DND-41 (cell line): ENCODE results near the gene PIK3AP1.

Source experiments
- ATAC-seq: fragments of 200-7000 bp; cut with Tn5 transposase; 3 replicates; pipeline ENCODE4 v1.9.1; 2021; ENCODE audit warnings: low read depth; ENCODE audit not compliant: insufficient read depth
- DNase-seq: peaks from one replicate; pipeline ENCODE4 v3.0.0-alpha.2; 2020
- H2AFZ ChIP-seq: 2 replicates; pipeline ENCODE4 v1.6.0; 2012; ENCODE audit warnings: low read depth, low read length
- H3K27ac ChIP-seq: 2 replicates; pipeline ENCODE4 v1.5.1; 2012; ENCODE audit warnings: low read length, inconsistent platforms
- H3K27me3 ChIP-seq: fragments of 200-600 bp; sonication (generic); 2 replicates; pipeline ENCODE4 v1.6.0; 2012; ENCODE audit warnings: low read length, mild to moderate bottlenecking, inconsistent platforms; ENCODE audit not compliant: insufficient read depth, poor library complexity
- H3K36me3 ChIP-seq: 2 replicates; pipeline ENCODE4 v1.5.1; 2012; ENCODE audit warnings: low read length, inconsistent platforms; ENCODE audit not compliant: insufficient read depth
- H3K4me1 ChIP-seq: 2 replicates; pipeline ENCODE4 v1.5.1; 2012; ENCODE audit warnings: mild to moderate bottlenecking, low read length; ENCODE audit not compliant: insufficient read depth
- H3K4me2 ChIP-seq: 2 replicates; pipeline ENCODE4 v1.6.0; 2012; ENCODE audit warnings: mild to moderate bottlenecking, moderate library complexity, low read length, inconsistent platforms; ENCODE audit not compliant: insufficient read depth
- H3K4me3 ChIP-seq, 2 experiments: fragments of 200-600 bp in 1 of 2; shearing (Covaris generic) in 1 of 2; 2 replicates each; pipeline ENCODE4 v1.5.1; 2012 to 2016; ENCODE audit warnings: inconsistent platforms in 2 of 2, low read length in 2 of 2, mild to moderate bottlenecking in 2 of 2, low read depth in 1 of 2, moderate library complexity in 1 of 2
- H3K79me2 ChIP-seq: 2 replicates; pipeline ENCODE4 v1.6.0; 2012; ENCODE audit warnings: low read length, inconsistent platforms; ENCODE audit not compliant: insufficient read depth
- H3K9ac ChIP-seq: 2 replicates; pipeline ENCODE4 v1.6.0; 2012; ENCODE audit warnings: low read depth, mild to moderate bottlenecking, inconsistent platforms, low read length, moderate library complexity
- H3K9me3 ChIP-seq: 2 replicates; pipeline ENCODE4 v1.5.1; 2012; ENCODE audit warnings: low read length, moderate library complexity, mild to moderate bottlenecking, inconsistent platforms; ENCODE audit not compliant: insufficient read depth, severe bottlenecking
- H4K20me1 ChIP-seq: 2 replicates; pipeline ENCODE4 v1.6.0; 2012; ENCODE audit warnings: low read length; ENCODE audit not compliant: insufficient read depth
- EZH2 ChIP-seq: IDR thresholded peaks from 3 replicates; pipeline ENCODE4 v1.6.1; 2012; ENCODE audit warnings: borderline replicate concordance, low read depth, mild to moderate bottlenecking, moderate library complexity, low read length, inconsistent platforms; ENCODE audit not compliant: severe bottlenecking
- TF ChIP-seq, protein P1 (sequence below): IDR thresholded peaks from 2 replicates; pipeline ENCODE4 v1.5.1; 2012; ENCODE audit warnings: borderline replicate concordance, low read length, moderate library complexity, mild to moderate bottlenecking; ENCODE audit not compliant: poor library complexity, severe bottlenecking; ENCODE audit errors: extremely low read depth

Gene PIK3AP1

GRCh38 chr10:96588616-96589419 is 131.5 kb downstream of the PIK3AP1 start:
- no peak for DNase-seq
- H3K79me2 ChIP-seq, result peaks cover 33% of the 10 kb centered on the region
- H3K4me2 ChIP-seq, result no peak overlapping the region
- H3K27me3 ChIP-seq, result peaks cover 12% of the 10 kb centered on the region
- no peak for ATAC-seq
- H3K9ac ChIP-seq, result no peak overlapping the region
- peaks cover 4% of the 10 kb centered on the region; the same call in 1 of the 2 replicates for H3K36me3 ChIP-seq
- H2AFZ ChIP-seq, result no peak overlapping the region
- H3K4me1 ChIP-seq, result peaks cover 46% of the 10 kb centered on the region
- H3K4me3 ChIP-seq, result no peak overlapping the region
- H3K9me3 ChIP-seq, result no peaks in the 10 kb centered on the region
- peaks cover 21% of the 10 kb centered on the region for H4K20me1 ChIP-seq
- no peak for TF ChIP-seq EZH2
- TF ChIP-seq, protein P1, sequence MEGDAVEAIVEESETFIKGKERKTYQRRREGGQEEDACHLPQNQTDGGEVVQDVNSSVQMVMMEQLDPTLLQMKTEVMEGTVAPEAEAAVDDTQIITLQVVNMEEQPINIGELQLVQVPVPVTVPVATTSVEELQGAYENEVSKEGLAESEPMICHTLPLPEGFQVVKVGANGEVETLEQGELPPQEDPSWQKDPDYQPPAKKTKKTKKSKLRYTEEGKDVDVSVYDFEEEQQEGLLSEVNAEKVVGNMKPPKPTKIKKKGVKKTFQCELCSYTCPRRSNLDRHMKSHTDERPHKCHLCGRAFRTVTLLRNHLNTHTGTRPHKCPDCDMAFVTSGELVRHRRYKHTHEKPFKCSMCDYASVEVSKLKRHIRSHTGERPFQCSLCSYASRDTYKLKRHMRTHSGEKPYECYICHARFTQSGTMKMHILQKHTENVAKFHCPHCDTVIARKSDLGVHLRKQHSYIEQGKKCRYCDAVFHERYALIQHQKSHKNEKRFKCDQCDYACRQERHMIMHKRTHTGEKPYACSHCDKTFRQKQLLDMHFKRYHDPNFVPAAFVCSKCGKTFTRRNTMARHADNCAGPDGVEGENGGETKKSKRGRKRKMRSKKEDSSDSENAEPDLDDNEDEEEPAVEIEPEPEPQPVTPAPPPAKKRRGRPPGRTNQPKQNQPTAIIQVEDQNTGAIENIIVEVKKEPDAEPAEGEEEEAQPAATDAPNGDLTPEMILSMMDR, result no peak
- H3K27ac ChIP-seq, result no peak overlapping the region

DNA sequence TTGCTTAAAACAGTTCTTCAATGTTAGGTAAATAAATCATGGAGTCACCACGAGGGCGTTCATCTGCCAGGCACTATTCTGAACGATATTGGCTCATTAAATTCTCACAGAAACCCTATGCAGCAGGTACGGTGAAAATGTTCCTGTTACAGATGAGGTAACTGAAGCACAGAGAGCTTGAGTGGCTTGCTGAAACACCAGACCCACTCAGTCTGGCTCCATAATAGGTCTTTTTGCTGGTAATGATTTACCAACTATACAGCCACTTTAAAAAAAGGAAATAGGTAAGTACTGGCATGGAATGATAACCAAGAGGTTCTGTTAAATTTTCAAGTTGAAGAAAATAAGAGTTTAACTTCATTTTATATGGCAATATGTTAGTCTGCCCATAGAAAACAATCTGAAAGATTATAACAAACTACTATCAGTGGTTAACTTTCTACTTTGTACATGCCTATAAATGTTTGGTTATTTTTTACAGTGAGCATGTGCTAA is 132.2 kb downstream of the PIK3AP1 start:
- Histone ChIP-seq H3K4me2 (peak overlapping the region; percentile 92), H3K4me3 (no peak overlapping the region), H3K27ac (no peak overlapping the region), H3K9me3 (no peaks in the 10 kb centered on the region), H3K79me2 (peaks cover 40% of the 10 kb centered on the region), H2AFZ (peak overlapping the region; percentile 98), H4K20me1 (peaks cover 28% of the 10 kb centered on the region), H3K9ac (no peak overlapping the region), H3K4me1 (peaks cover 52% of the 10 kb centered on the region), H3K36me3 (peaks cover 6% of the 10 kb centered on the region; the same call in 1 of the 2 replicates), H3K27me3 (peaks cover 12% of the 10 kb centered on the region)
- ATAC-seq, result no peak
- no peak for DNase-seq
- TF ChIP-seq EZH2, result no peak
- TF ChIP-seq, protein P1, result no peak

- Histone ChIP-seq H4K20me1 (peaks cover 32% of the 10 kb centered on the region), H3K36me3 (peaks cover 7% of the 10 kb centered on the region; the same call in 1 of the 2 replicates), H3K27ac (peak overlapping the region; percentile 88), H3K9ac (peak overlapping the region; percentile 92), H2AFZ (peak overlapping the region; percentile 98), H3K27me3 (peaks cover 12% of the 10 kb centered on the region), H3K4me1 (peaks cover 52% of the 10 kb centered on the region), H3K9me3 (no peaks in the 10 kb centered on the region), H3K79me2 (peaks cover 46% of the 10 kb centered on the region), H3K4me3 (peak overlapping the region; percentile 62 to 82; a peak in 3 of 4 replicates), H3K4me2 (peak overlapping the region; percentile 92)
- no peak for TF ChIP-seq EZH2
- TF ChIP-seq, protein P1, result no peak
- DNase-seq, result no peak
- peak; percentile 16 for ATAC-seq
Observed at GRCh38 chr10:96587264-96588059, 132.9 kb downstream of the PIK3AP1 start.
